Fibroblast of lung (primary cell): ENCODE results near the gene C8G. TPM values are rescaled to one million over a fixed set of nuclear protein-coding genes. Genes with fewer than 3 reads are reported as not detected.

Experiments used
- DNase-seq, 2 donors: peaks; one replicate each; pipeline versions ENCODE4 v3.0.0 to v3.0.0-alpha.2; 2010; ENCODE audit warnings: low read depth in 2 of 2
- H2AFZ ChIP-seq: 2 replicates; pipeline ENCODE4 v1.5.1; 2012; ENCODE audit warnings: low read length, control low read depth, inconsistent platforms
- H3K27ac ChIP-seq: 2 replicates; pipeline ENCODE4 v1.5.1; 2011; ENCODE audit warnings: low read length, control low read depth; ENCODE audit not compliant: insufficient read depth
- H3K27me3 ChIP-seq: 2 replicates; pipeline ENCODE4 v1.5.1; 2011; ENCODE audit warnings: mild to moderate bottlenecking, low read length; ENCODE audit not compliant: control insufficient read depth, insufficient read depth
- H3K36me3 ChIP-seq: 2 replicates; pipeline ENCODE4 v1.5.1; 2011; ENCODE audit warnings: low read length; ENCODE audit not compliant: control insufficient read depth, insufficient read depth
- H3K4me1 ChIP-seq: 2 replicates; pipeline ENCODE4 v1.5.1; 2011; ENCODE audit warnings: low read length; ENCODE audit not compliant: control insufficient read depth, insufficient read depth; ENCODE audit errors: extremely low read depth
- H3K4me2 ChIP-seq: 2 replicates; pipeline ENCODE4 v1.5.1; 2011; ENCODE audit warnings: low read length, control low read depth; ENCODE audit not compliant: insufficient read depth; ENCODE audit errors: extremely low read depth
- H3K4me3 ChIP-seq, 4 experiments: fragments of 200-600 bp in 1 of 4; sonication (generic) in 1 of 4; replicated peaks in 1 of 4; 2 replicates each; pipeline ENCODE4 v1.5.1; 2011 to 2016; ENCODE audit warnings: low read length in 4 of 4, low read depth in 3 of 4, mild to moderate bottlenecking in 3 of 4, control low read depth in 2 of 4, inconsistent platforms in 1 of 4, mixed read lengths in 1 of 4; ENCODE audit not compliant: insufficient read depth in 1 of 4; ENCODE audit errors: control extremely low read depth in 1 of 4
- H3K79me2 ChIP-seq: 2 replicates; pipeline ENCODE4 v1.5.1; 2012; ENCODE audit warnings: mild to moderate bottlenecking, low read length, inconsistent platforms; ENCODE audit not compliant: control insufficient read depth, insufficient read depth
- H3K9ac ChIP-seq: 2 replicates; pipeline ENCODE4 v1.5.1; 2011; ENCODE audit warnings: mild to moderate bottlenecking, low read length, control low read depth; ENCODE audit not compliant: insufficient read depth
- H3K9me3 ChIP-seq: 2 replicates; pipeline ENCODE4 v1.5.1; 2012; ENCODE audit warnings: low read depth, low read length; ENCODE audit not compliant: control insufficient read depth, insufficient read depth
- H4K20me1 ChIP-seq: 2 replicates; pipeline ENCODE4 v1.5.1; 2011; ENCODE audit warnings: low read length; ENCODE audit not compliant: control insufficient read depth, insufficient read depth; ENCODE audit errors: extremely low read depth
- EZH2 ChIP-seq: IDR thresholded peaks from 2 replicates; pipeline ENCODE4 v1.5.1; 2012; ENCODE audit warnings: low read length, control low read depth, mild to moderate bottlenecking; ENCODE audit errors: missing control alignments
- polyA plus RNA-seq, 2 donors: library from polyadenylated mRNA; depleted of rRNA in 1 of 2; stranded (reverse) in 1 of 2; unstranded in 1 of 2; fragments of >200 nt; gene quantifications; 2 replicates each; pipeline ENCODE4 v1.2.1, GENCODE V29; 2011 to 2012; ENCODE audit warnings: missing spikeins in 1 of 2
- total RNA-seq: library from RNA; depleted of rRNA; stranded (reverse); fragments of >200 nt; gene quantifications from 2 replicates; pipeline ENCODE4 v1.2.1, GENCODE V29; 2014
- TF ChIP-seq, protein P1 (sequence below), 2 donors: IDR thresholded peaks in 1 of 2; conservative IDR thresholded peaks in 1 of 2; 1 replicate in 1 of 2; 2 replicates in 1 of 2; pipeline ENCODE4 v1.5.1; 2011 to 2012; ENCODE audit warnings: low read length in 2 of 2, control low read depth in 1 of 2, inconsistent platforms in 1 of 2, low read depth in 1 of 2, mild to moderate bottlenecking in 1 of 2

Gene C8G
- total and polyA plus RNA-seq, 2 donors (not counting 1 experiment from before 2014, with no cell fraction given) = 0.40 to 1.2 TPM

GRCh38 chr9:136952321-136952850, 7.3 kb downstream of the C8G start:
- Histone ChIP-seq H3K79me2 (no peaks in the 10 kb centered on the region), H3K9me3 (no peaks in the 10 kb centered on the region)
- TF ChIP-seq EZH2 = no peak
- TF ChIP-seq, protein P1, sequence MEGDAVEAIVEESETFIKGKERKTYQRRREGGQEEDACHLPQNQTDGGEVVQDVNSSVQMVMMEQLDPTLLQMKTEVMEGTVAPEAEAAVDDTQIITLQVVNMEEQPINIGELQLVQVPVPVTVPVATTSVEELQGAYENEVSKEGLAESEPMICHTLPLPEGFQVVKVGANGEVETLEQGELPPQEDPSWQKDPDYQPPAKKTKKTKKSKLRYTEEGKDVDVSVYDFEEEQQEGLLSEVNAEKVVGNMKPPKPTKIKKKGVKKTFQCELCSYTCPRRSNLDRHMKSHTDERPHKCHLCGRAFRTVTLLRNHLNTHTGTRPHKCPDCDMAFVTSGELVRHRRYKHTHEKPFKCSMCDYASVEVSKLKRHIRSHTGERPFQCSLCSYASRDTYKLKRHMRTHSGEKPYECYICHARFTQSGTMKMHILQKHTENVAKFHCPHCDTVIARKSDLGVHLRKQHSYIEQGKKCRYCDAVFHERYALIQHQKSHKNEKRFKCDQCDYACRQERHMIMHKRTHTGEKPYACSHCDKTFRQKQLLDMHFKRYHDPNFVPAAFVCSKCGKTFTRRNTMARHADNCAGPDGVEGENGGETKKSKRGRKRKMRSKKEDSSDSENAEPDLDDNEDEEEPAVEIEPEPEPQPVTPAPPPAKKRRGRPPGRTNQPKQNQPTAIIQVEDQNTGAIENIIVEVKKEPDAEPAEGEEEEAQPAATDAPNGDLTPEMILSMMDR (conservative IDR thresholded peaks at IDR 0.05 in 1 of 2, IDR thresholded peaks at IDR 0.05 in 1 of 2; ENCODE audit: low read depth in 1 of 2, low read length in 2 of 2) = no peak

DNA sequence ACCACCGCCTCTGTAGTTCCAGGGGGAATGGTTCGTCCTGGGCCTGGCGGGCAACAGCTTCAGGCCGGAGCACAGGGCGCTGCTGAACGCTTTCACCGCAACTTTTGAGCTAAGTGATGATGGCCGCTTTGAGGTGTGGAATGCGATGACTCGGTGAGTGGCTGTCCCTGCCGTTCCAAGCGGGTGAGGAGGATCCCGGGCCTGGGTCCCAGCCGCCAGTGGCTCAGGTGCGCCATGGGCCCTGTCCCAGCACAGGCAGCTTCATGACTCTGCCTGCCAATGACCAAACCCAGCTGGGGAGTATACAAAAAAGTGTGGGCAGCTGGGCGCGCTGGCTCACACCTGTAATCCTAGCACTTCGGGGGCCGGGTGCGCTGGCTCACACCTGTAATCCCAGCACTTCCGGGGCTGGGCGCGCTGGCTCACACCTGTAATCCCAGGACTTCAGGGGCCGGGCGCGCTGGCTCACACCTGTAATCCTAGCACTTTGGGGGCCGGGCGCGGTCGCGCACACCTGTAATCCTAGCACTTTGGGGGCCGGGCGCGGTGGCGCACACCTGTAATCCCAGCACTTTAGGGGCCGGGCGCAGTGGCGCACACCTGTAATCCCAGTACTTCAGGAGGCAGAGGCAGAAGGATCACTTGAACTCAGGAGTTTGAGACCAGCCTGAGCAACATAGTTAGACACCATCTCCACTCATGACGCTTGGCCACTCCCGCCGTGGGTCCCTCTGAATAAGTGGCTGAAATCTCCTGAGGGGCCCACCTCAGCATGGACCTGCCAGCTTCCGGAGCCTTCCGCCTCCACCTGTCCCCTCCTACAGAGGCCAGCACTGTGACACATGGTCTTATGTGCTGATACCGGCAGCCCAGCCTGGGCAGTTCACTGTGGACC, 8.1 kb downstream of the C8G start:
- Histone ChIP-seq H3K9me3 (no peaks in the 10 kb centered on the region), H3K4me3 (no peak overlapping the region), H3K36me3 (no peaks in the 10 kb centered on the region), H3K4me1 (no peaks in the 10 kb centered on the region), H3K9ac (no peak overlapping the region), H4K20me1 (no peaks in the 10 kb centered on the region), H2AFZ (no peak overlapping the region), H3K27ac (no peak overlapping the region), H3K79me2 (no peaks in the 10 kb centered on the region), H3K27me3 (no peaks in the 10 kb centered on the region), H3K4me2 (no peak overlapping the region)
- no peak for DNase-seq
- TF ChIP-seq, protein P1 (conservative IDR thresholded peaks at IDR 0.05 in 1 of 2, IDR thresholded peaks at IDR 0.05 in 1 of 2; ENCODE audit: low read depth in 1 of 2, low read length in 2 of 2) = no peak
- TF ChIP-seq EZH2 = no peak

More at GRCh38 chr9:136952321-136952850, 7.3 kb downstream of the C8G start:
- H2AFZ ChIP-seq = no peak overlapping the region
- no peak overlapping the region for H3K9ac ChIP-seq
- no peak overlapping the region for H3K27ac ChIP-seq
- no peaks in the 10 kb centered on the region for H4K20me1 ChIP-seq
- no peak overlapping the region for H3K4me2 ChIP-seq
- no peak for DNase-seq
- no peaks in the 10 kb centered on the region for H3K27me3 ChIP-seq
- no peaks in the 10 kb centered on the region for H3K4me1 ChIP-seq
- no peak overlapping the region for H3K4me3 ChIP-seq
- H3K36me3 ChIP-seq = no peaks in the 10 kb centered on the region

GRCh38 chr9:136953771-136954269, 8.8 kb downstream of the C8G start:
- Histone ChIP-seq H2AFZ (no peak overlapping the region), H3K9ac (no peak overlapping the region), H3K36me3 (no peaks in the 10 kb centered on the region), H3K79me2 (no peaks in the 10 kb centered on the region), H4K20me1 (no peaks in the 10 kb centered on the region), H3K27ac (no peak overlapping the region), H3K4me2 (no peak overlapping the region), H3K4me3 (no peak overlapping the region), H3K4me1 (no peaks in the 10 kb centered on the region), H3K27me3 (no peaks in the 10 kb centered on the region), H3K9me3 (no peaks in the 10 kb centered on the region)
- TF ChIP-seq, protein P1 (conservative IDR thresholded peaks at IDR 0.05 in 1 of 2, IDR thresholded peaks at IDR 0.05 in 1 of 2; ENCODE audit: low read depth in 1 of 2, low read length in 2 of 2) = no peak
- no peak for TF ChIP-seq EZH2
- no peak for DNase-seq
